Nephron progenitor cell (in vitro differentiated cells): ENCODE measurements around the gene SEC61A1.

Experiments
- DNase-seq: peaks from one replicate; pipeline ENCODE4 v3.0.0; 2021
- H3K27ac Mint-ChIP-seq: 2 replicates; pipeline ENCODE4 v1.8.0; 2021; ENCODE audit warnings: mild to moderate bottlenecking, moderate library complexity, mixed read lengths
- H3K27me3 Mint-ChIP-seq: 2 replicates; pipeline ENCODE4 v1.8.0; 2021; ENCODE audit warnings: mild to moderate bottlenecking, low read depth, mixed read lengths; ENCODE audit not compliant: poor library complexity
- H3K36me3 Mint-ChIP-seq: 2 replicates; pipeline ENCODE4 v1.8.0; 2021; ENCODE audit warnings: low read depth, mixed read lengths
- H3K4me1 Mint-ChIP-seq: 2 replicates; pipeline ENCODE4 v1.8.0; 2021; ENCODE audit warnings: mixed read lengths
- H3K4me3 Mint-ChIP-seq: 2 replicates; pipeline ENCODE4 v1.8.0; 2021; ENCODE audit warnings: mild to moderate bottlenecking, moderate library complexity, mixed read lengths
- H3K9me3 Mint-ChIP-seq: 2 replicates; pipeline ENCODE4 v1.8.0; 2021; ENCODE audit warnings: mild to moderate bottlenecking, moderate library complexity, mixed read lengths
- CTCF ChIP-seq: fragments of 200-600 bp; sonication (generic); IDR thresholded peaks from 2 replicates; pipeline ENCODE4 v1.5.0; 2021; ENCODE audit warnings: antibody characterized with exemption

Gene SEC61A1

GRCh38 chr3:128089135-128089534, 36.9 kb downstream of the SEC61A1 start:
- TF ChIP-seq CTCF: no peak
- Mint-ChIP-seq H3K27ac (no peak overlapping the region), H3K27me3 (no peaks in the 10 kb centered on the region), H3K36me3 (peaks cover 50% of the 10 kb centered on the region), H3K9me3 (no peaks in the 10 kb centered on the region), H3K4me1 (no peaks in the 10 kb centered on the region), H3K4me3 (no peak overlapping the region)
- DNase-seq: no peak

GRCh38 chr3:128091586-128091985, 39.3 kb downstream of the SEC61A1 start:
- H3K9me3 Mint-ChIP-seq: no peaks in the 10 kb centered on the region
- H3K4me3 Mint-ChIP-seq: no peak overlapping the region
- H3K27ac Mint-ChIP-seq: no peak overlapping the region
- no peak for TF ChIP-seq CTCF
- H3K27me3 Mint-ChIP-seq: no peaks in the 10 kb centered on the region
- no peak for DNase-seq
- peaks cover 52% of the 10 kb centered on the region for H3K36me3 Mint-ChIP-seq
- H3K4me1 Mint-ChIP-seq: no peaks in the 10 kb centered on the region

GRCh38 chr3:128094295-128095151, 42.3 kb downstream of the SEC61A1 start:
- TF ChIP-seq CTCF: no peak
- H3K4me3 Mint-ChIP-seq: no peak overlapping the region
- DNase-seq: no peak
- no peaks in the 10 kb centered on the region for H3K4me1 Mint-ChIP-seq
- H3K27ac Mint-ChIP-seq: peak overlapping the region; percentile 21
- H3K9me3 Mint-ChIP-seq: no peaks in the 10 kb centered on the region
- H3K36me3 Mint-ChIP-seq: peaks cover 64% of the 10 kb centered on the region
- no peaks in the 10 kb centered on the region for H3K27me3 Mint-ChIP-seq

GRCh38 chr3:128095222-128095703, 43.0 kb downstream of the SEC61A1 start:
- Mint-ChIP-seq H3K4me3 (no peak overlapping the region), H3K4me1 (no peaks in the 10 kb centered on the region), H3K9me3 (no peaks in the 10 kb centered on the region), H3K27me3 (no peaks in the 10 kb centered on the region), H3K27ac (peak overlapping the region; percentile 68), H3K36me3 (peaks cover 71% of the 10 kb centered on the region)
- peak; percentile 85 for DNase-seq
- peak; percentile 77 for TF ChIP-seq CTCF

GRCh38 chr3:128098234-128098633, 46.0 kb downstream of the SEC61A1 start:
- DNase-seq: no peak

More at GRCh38 chr3:128098234-128098633, 46.0 kb downstream of the SEC61A1 start:
- Mint-ChIP-seq H3K4me3 (no peak overlapping the region), H3K36me3 (peaks cover 76% of the 10 kb centered on the region), H3K27me3 (no peaks in the 10 kb centered on the region), H3K4me1 (peaks cover 2% of the 10 kb centered on the region), H3K27ac (no peak overlapping the region), H3K9me3 (no peaks in the 10 kb centered on the region)
- TF ChIP-seq CTCF: no peak
